ENCODE measurements around the gene IFI44L. TPM values are rescaled to one million over a fixed set of nuclear protein-coding genes. Genes with fewer than 3 reads are reported as not detected.

The IFI44L gene
- 9.0 TPM for total RNA-seq

GRCh38 chr1:78619803-78620579, at the start of gene IFI44L:
IFI44L (plus strand) TSS chr1:78620448; CDS start chr1:78627916, 7,468 bp downstream.
- DNase-seq (ENCODE audit: low spot score): peak; percentile 66

GRCh38 chr1:78570539-78570938, 49.7 kb upstream of the IFI44L start:
- no peak for DNase-seq (ENCODE audit: low spot score)

GRCh38 chr1:78577257-78578100, 42.8 kb upstream of the IFI44L start:
- DNase-seq (ENCODE audit: low spot score): no peak

GRCh38 chr1:78586572-78586971, 33.7 kb upstream of the IFI44L start:
- no peak for DNase-seq (ENCODE audit: low spot score)

GRCh38 chr1:78587211-78587610, 33.0 kb upstream of the IFI44L start:
- DNase-seq (ENCODE audit: low spot score): no peak

- no peak for DNase-seq (ENCODE audit: low spot score)
Measured at GRCh38 chr1:78591971-78592370, 28.3 kb upstream of the IFI44L start.

GRCh38 chr1:78599294-78599693, 21.0 kb upstream of the IFI44L start:
- no peak for DNase-seq (ENCODE audit: low spot score)

GRCh38 chr1:78601068-78601467, 19.2 kb upstream of the IFI44L start:
- DNase-seq (ENCODE audit: low spot score): no peak

- DNase-seq (ENCODE audit: low spot score): no peak
Measured at GRCh38 chr1:78603206-78603605, 17.0 kb upstream of the IFI44L start.

GRCh38 chr1:78604643-78605042, 15.6 kb upstream of the IFI44L start:
- DNase-seq (ENCODE audit: low spot score): no peak

GRCh38 chr1:78606274-78606673, 14.0 kb upstream of the IFI44L start:
- DNase-seq (ENCODE audit: low spot score): no peak

GRCh38 chr1:78607334-78607927, 12.8 kb upstream of the IFI44L start:
- no peak for DNase-seq (ENCODE audit: low spot score)

GRCh38 chr1:78607944-78608343, 12.3 kb upstream of the IFI44L start:
- DNase-seq (ENCODE audit: low spot score): no peak

- DNase-seq (ENCODE audit: low spot score): peak; percentile 80
Measured at GRCh38 chr1:78617615-78618026, 2.6 kb upstream of the IFI44L start.

- no peak for DNase-seq (ENCODE audit: low spot score)
Measured at GRCh38 chr1:78619032-78619431, 1.2 kb upstream of the IFI44L start.

GRCh38 chr1:78619446-78619802, 824 bp upstream of the IFI44L start:
- no peak for DNase-seq (ENCODE audit: low spot score)

- DNase-seq (ENCODE audit: low spot score): no peak
Measured at GRCh38 chr1:78620666-78621065, 418 bp downstream of the IFI44L start.

- no peak for DNase-seq (ENCODE audit: low spot score)
Measured at GRCh38 chr1:78622548-78622947, 2.3 kb downstream of the IFI44L start.

- DNase-seq (ENCODE audit: low spot score): no peak
Measured at GRCh38 chr1:78624035-78624434, 3.8 kb downstream of the IFI44L start.

- no peak for DNase-seq (ENCODE audit: low spot score)
Measured at GRCh38 chr1:78627321-78627720, 7.1 kb downstream of the IFI44L start.

- DNase-seq (ENCODE audit: low spot score): no peak
Measured at GRCh38 chr1:78630600-78630999, 10.4 kb downstream of the IFI44L start.

GRCh38 chr1:78633209-78633608, 13.0 kb downstream of the IFI44L start:
- DNase-seq (ENCODE audit: low spot score): no peak

- DNase-seq (ENCODE audit: low spot score): no peak
Measured at GRCh38 chr1:78640462-78640861, 20.2 kb downstream of the IFI44L start.

All from ureter (tissue), 1 donor.